ENCODE measurements around the gene PAPOLG. TPM values are rescaled to one million over a fixed set of nuclear protein-coding genes. Genes with fewer than 3 reads are reported as not detected.
"Not testable (repeated sequence)": the region's sequence is repeated elsewhere in the genome, so short reads cannot be mapped to it uniquely, and the experiment has no call there.

PAPOLG gene
- total RNA-seq, 1 donor: 21.6 TPM

DNA sequence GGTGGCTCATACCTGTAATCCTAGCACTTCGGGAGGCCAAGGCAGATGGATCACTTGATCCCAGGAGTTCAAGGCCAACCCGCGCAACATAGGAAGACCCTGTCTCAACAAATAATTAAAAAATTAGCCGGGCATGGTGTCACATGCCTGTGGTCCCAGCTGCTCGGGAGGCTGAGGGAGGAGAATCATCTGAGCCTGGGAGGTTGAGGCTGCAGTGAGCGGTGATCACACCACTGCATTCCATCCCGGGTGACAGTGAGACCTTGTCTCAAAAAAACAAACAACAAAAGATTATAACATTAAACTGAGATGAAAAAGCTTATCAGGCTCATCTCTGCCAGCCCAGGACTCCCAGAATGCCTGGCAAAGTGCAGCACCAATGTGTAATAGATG lies 50.5 kb downstream of the PAPOLG start:
- H3K27me3 ChIP-seq (ENCODE audit: insufficient read depth, low read length): no peaks in the 10 kb centered on the region
- no peak overlapping the region for H3K4me3 ChIP-seq (ENCODE audit: low read length)
- H3K9me3 ChIP-seq (ENCODE audit: low read depth, low read length): no peaks in the 10 kb centered on the region
- H3K4me1 ChIP-seq (ENCODE audit: insufficient read depth, low read length): peaks cover 19% of the 10 kb centered on the region

DNA sequence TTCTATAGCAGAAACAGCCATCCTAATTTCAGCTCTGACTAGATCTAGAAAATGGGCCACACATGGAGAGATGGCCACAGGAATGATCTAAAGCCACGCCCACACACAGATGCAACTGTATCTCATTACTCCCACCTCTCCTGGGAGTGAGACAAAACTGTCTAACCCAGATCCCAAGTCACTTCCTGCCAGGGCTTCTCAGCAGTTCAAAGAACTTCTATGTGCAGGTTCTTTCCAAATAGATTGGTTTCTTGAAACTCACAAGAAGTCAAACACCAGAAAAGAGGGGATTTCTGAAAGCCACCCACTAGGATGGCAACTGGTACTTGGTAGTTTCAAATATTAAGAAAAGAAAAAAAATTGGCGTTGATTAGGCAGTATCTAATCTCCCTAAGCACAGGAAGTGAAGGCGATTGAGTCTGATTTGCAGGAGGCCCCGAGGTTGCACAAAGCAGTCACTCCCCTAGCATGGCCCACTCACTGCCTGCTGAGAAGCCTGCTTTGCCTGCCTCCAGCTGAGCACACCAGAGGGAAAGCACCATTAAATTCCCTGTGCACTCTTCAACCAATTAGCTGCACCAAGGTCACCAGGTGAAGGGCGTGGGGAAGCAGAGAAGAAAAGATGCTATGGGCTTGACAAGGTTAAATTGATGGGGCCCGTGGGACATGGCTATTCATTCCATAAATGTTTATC lies 51.1 kb downstream of the PAPOLG start:
- Histone ChIP-seq H3K27me3 (ENCODE audit: insufficient read depth, low read length) (no peaks in the 10 kb centered on the region), H3K4me3 (ENCODE audit: low read length) (no peak overlapping the region), H3K4me1 (ENCODE audit: insufficient read depth, low read length) (peaks cover 19% of the 10 kb centered on the region), H3K9me3 (ENCODE audit: low read depth, low read length) (no peaks in the 10 kb centered on the region)

DNA sequence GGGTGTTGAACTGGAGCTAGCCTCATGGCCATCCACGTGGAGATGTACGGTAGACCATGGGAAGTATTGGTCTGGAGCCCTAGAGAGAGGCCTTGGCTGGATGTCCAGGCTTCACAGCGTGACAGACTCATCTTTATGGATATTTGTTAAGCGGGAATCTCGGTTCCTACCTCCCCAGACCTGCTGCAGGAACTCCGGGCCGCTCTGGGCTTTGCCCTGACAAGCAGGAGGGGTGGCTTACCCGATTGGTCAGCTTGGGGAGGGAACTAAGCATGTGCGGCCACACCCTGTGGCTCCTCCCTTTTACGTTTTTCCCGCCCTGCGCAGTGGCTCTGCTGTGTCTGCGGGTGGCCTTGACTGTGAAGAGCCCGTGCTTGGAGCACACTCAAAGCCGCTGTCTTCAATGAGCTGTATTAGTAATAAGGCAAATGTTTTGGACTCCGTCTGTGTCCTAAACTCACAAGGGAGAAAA lies 52.3 kb downstream of the PAPOLG start:
- Histone ChIP-seq H3K4me1 (ENCODE audit: insufficient read depth, low read length) (peaks cover 19% of the 10 kb centered on the region), H3K4me3 (ENCODE audit: low read length) (no peak overlapping the region), H3K9me3 (ENCODE audit: low read depth, low read length) (no peaks in the 10 kb centered on the region), H3K27me3 (ENCODE audit: insufficient read depth, low read length) (no peaks in the 10 kb centered on the region)

DNA sequence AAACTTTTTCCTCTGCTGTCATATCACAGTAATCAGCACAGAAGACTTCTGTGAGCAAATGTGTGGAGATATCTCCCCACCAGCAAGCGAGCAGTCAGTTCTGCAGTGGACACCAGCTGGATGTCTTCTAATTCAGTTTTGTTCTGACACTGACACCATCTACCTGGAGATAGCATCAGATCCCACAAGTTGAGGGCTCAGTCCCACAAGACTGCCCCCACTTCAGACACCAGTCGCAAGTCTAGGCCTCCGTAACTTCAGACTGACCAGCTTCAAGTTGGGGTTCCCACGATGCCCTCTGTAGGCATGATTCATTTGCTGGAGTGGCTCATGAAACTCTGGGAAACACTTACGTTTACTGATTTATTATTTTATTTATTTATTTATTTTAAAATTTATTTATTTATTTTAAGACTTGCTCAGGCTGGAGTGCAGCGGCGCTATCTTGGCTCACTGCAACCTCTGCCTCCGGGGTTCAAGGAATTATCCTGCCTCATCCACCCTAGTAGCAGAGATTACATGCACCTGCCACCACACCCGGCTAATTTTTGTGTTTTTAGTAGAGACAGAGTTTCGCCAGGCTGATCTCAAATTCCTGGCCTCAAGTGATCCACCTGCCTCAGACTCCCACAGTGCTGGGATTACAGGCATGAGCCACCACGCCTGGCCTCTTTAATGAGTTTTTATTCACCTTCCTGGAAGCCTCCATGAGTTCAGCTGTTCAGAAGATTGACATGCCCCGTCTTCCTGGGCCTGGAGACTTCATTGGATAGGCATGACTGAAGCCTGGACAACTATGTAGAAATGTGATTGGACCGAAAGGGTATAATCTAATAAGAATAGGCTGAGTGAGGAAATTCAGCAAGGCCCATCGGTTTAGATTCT lies 55.7 kb downstream of the PAPOLG start:
- H3K4me3 ChIP-seq (ENCODE audit: low read length): no peak overlapping the region
- no peaks in the 10 kb centered on the region for H3K27me3 ChIP-seq (ENCODE audit: insufficient read depth, low read length)
- H3K9me3 ChIP-seq (ENCODE audit: low read depth, low read length): no peaks in the 10 kb centered on the region
- peaks cover 12% of the 10 kb centered on the region for H3K4me1 ChIP-seq (ENCODE audit: insufficient read depth, low read length)

DNA sequence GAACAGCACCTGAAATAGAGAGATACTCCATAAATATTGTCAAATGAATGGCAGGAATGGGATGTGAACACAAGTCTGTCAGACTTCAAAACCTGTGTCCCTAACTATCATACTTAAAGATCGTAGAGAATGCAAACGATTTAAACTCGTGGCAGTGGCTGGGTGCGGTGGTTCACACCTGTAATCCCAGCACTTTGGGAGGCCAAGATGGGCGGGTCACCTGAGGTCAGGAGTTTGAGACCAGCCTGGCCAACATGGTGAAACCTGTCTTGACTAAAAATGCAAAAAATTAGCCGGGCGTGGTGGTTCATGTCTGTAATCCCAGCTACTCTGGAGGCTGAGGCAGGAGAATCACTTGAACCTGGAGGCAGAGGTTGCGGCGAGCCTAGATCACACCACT lies 61.1 kb downstream of the PAPOLG start:
- H3K27me3 ChIP-seq (ENCODE audit: insufficient read depth, low read length); H3K4me3 ChIP-seq (ENCODE audit: low read length); H3K9me3 ChIP-seq (ENCODE audit: low read depth, low read length): not testable (repeated sequence)
- H3K4me1 ChIP-seq (ENCODE audit: insufficient read depth, low read length): peaks cover 28% of the 10 kb centered on the region

DNA sequence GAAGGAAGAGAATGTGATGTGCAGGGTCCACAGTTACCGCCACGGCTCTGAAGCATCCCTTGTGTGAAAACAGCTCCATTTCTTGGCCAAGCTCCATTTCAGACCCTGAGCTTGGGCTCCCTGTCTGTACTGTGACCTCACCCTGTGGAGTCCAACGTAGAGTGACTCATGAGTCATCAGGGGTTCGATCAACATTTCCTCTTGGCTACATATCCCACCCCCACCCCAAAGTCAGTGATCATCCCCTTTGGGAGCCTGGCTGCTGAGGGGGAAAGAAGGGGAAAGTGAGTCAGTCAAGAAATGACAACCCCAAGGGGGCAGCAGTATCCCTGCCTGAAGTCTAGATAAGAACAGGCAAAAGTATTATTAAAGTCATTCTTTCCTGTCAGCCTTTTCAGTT lies 62.2 kb downstream of the PAPOLG start:
- H3K4me1 ChIP-seq (ENCODE audit: insufficient read depth, low read length): peaks cover 28% of the 10 kb centered on the region
- H3K4me3 ChIP-seq (ENCODE audit: low read length): no peak overlapping the region
- no peaks in the 10 kb centered on the region for H3K27me3 ChIP-seq (ENCODE audit: insufficient read depth, low read length)
- no peaks in the 10 kb centered on the region for H3K9me3 ChIP-seq (ENCODE audit: low read depth, low read length)

DNA sequence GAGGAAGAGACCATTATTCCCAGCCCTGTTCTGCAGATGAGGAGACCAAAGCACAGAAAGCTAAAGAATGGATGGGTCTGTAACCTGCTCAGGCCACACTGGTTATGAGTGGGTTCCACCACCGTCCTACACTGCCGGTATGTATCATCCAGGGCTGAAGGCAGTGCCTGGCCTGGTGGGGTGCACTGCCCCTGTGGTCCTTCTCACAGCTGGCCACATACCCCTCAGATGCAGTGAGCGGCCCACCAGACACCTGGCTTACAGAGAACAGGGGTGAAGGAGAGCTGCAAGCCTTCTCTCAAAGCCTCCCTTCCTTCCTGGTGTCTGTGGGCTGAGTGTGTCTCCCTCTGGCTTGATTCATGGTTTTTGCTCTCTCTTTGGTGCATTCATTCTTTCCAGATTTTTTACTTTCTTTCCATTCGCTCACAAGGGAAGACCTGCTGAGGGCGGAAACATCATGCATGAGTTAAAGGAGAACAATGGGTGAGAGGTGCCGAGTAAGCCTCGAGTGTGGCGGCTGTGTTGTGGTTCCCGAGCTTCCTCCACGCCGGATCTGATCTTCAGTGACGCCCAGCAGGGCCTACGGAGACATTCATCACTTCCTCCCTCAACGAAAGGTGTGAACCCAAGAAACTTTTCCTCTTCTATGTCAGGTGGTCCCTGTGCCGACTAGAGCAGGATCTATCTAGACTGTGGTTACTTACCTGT lies 63.2 kb downstream of the PAPOLG start:
- Histone ChIP-seq H3K4me1 (ENCODE audit: insufficient read depth, low read length) (peaks cover 28% of the 10 kb centered on the region), H3K9me3 (ENCODE audit: low read depth, low read length) (no peaks in the 10 kb centered on the region), H3K4me3 (ENCODE audit: low read length) (no peak overlapping the region), H3K27me3 (ENCODE audit: insufficient read depth, low read length) (no peaks in the 10 kb centered on the region)

DNA sequence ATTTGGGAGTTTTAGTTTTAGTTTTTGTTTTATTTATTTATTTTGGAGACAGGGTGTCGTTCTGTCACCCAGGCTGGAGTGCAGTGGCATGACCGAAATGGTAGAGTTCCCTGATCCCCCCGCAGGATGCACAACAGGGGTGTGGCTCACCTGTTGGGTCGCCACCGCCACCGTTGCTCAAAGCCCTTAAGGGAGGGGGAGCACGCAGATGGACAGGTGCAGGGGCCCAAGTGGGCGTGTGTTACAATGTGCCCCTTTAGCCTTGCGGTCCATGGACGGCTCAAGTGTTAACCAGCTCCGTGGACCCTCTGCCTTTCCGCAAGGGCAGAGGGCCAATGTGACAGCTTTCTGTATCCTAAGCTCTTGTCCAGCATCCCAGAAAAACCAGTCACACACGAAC lies 63.9 kb downstream of the PAPOLG start:
- no peak overlapping the region for H3K4me3 ChIP-seq (ENCODE audit: low read length)
- peaks cover 28% of the 10 kb centered on the region for H3K4me1 ChIP-seq (ENCODE audit: insufficient read depth, low read length)
- H3K27me3 ChIP-seq (ENCODE audit: insufficient read depth, low read length): no peaks in the 10 kb centered on the region
- H3K9me3 ChIP-seq (ENCODE audit: low read depth, low read length): no peaks in the 10 kb centered on the region

DNA sequence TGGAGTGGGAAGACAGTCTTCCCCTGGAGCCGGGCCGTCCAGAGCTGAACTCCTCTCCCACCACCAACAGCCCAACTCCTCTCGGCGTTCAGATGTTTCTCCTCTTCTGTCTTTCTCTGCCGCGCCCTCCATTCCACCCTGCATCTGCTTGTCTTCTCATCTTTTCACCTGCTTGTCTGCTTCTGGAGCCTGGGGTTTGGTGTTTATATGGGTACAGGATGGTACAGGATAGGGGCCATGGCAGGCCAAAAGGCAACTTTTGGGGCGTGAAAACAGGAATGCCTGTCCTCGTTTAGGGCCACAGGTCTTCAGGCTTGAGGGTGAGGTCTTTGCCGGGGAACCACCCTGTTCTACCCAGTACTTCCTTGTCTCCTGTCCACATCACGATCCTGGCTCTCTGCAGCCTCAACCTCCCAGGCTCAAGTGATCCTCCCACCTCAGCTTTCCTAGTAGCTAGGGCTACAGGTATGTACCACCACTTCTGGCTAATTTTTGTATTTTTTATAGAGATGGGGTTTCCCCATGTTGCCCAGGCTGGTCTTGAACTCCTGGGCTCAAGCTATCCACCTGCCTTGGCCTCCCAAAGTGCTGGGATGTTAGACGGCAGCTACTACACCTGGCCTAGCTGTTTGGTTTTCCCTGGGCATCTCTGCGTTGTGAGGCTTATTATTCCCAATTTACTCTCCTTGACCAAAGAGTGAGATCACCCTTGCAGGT lies 64.5 kb downstream of the PAPOLG start:
- no peaks in the 10 kb centered on the region for H3K9me3 ChIP-seq (ENCODE audit: low read depth, low read length)
- peaks cover 28% of the 10 kb centered on the region for H3K4me1 ChIP-seq (ENCODE audit: insufficient read depth, low read length)
- no peaks in the 10 kb centered on the region for H3K27me3 ChIP-seq (ENCODE audit: insufficient read depth, low read length)
- no peak overlapping the region for H3K4me3 ChIP-seq (ENCODE audit: low read length)

DNA sequence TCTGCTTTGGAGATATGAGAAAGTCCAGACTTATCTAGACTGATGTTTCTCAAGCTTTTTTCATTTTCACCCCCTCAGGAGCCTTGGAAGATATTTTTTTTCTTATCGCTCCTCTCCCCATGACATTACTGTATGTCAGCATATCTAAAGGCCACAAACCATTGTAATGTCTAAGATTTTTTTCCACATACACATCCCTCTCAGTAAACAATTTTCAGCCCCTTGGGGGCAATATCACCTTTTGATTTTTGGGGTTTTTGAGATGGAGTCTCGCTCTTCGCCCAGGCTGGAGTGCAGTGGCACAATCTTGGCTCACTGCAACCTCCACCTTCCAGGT lies 65.0 kb downstream of the PAPOLG start:
- Histone ChIP-seq H3K4me1 (ENCODE audit: insufficient read depth, low read length) (peaks cover 28% of the 10 kb centered on the region), H3K4me3 (ENCODE audit: low read length) (no peak overlapping the region), H3K27me3 (ENCODE audit: insufficient read depth, low read length) (no peaks in the 10 kb centered on the region), H3K9me3 (ENCODE audit: low read depth, low read length) (no peaks in the 10 kb centered on the region)

DNA sequence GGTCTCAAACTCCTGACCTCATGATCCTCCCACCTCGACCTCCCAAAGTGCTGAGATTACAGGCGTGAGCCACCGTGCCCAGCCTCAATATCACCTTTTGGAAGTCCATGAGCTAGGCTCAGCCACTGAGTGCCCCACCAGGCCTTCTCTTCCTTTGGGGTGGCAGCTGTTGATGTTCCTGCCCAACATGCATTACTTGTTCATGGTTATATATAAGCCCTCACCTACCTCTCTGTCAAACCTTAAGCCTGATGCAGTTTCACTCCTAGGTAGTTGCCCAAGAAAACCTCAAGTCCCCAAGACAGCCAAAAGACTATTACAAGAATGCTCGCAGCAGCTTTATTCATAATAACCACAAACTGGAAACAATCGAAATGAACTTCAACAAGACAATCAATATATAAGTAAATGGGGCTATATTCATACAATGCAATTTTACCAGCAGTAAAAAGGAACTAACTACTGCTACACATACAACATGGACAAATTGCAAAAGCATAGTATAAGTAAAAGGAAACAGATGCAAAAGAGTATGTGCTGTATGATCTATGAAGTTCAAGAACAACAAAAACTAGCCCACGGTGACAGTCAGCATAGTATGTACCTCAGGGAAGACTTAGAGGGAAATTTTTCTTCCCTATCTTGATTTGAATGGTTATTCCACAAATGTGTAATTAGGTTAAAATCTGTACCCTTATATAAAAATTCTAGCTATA lies 65.7 kb downstream of the PAPOLG start:
- Histone ChIP-seq H3K9me3 (ENCODE audit: low read depth, low read length) (no peaks in the 10 kb centered on the region), H3K4me1 (ENCODE audit: insufficient read depth, low read length) (peaks cover 28% of the 10 kb centered on the region), H3K4me3 (ENCODE audit: low read length) (no peak overlapping the region), H3K27me3 (ENCODE audit: insufficient read depth, low read length) (no peaks in the 10 kb centered on the region)

DNA sequence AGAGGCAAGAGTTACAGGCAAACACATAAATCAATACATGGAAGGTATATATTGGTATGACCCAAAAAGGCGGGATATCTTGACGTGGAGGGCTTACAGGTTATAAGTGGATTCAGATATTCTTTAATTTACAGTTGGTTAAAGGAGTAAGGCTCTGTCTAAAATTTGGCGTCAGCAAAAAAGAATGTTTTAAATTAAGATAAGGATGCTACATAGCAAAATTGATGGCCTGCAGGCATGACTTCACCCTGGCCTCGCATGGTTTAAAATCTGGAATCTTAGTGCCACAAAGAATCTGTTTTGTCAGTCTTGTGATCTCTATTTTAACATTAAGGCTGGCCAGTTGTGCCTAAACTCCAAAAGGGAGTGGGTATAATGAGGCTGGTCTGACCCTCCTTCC lies 66.9 kb downstream of the PAPOLG start:
- no peaks in the 10 kb centered on the region for H3K9me3 ChIP-seq (ENCODE audit: low read depth, low read length)
- peaks cover 24% of the 10 kb centered on the region for H3K4me1 ChIP-seq (ENCODE audit: insufficient read depth, low read length)
- no peaks in the 10 kb centered on the region for H3K27me3 ChIP-seq (ENCODE audit: insufficient read depth, low read length)
- no peak overlapping the region for H3K4me3 ChIP-seq (ENCODE audit: low read length)

DNA sequence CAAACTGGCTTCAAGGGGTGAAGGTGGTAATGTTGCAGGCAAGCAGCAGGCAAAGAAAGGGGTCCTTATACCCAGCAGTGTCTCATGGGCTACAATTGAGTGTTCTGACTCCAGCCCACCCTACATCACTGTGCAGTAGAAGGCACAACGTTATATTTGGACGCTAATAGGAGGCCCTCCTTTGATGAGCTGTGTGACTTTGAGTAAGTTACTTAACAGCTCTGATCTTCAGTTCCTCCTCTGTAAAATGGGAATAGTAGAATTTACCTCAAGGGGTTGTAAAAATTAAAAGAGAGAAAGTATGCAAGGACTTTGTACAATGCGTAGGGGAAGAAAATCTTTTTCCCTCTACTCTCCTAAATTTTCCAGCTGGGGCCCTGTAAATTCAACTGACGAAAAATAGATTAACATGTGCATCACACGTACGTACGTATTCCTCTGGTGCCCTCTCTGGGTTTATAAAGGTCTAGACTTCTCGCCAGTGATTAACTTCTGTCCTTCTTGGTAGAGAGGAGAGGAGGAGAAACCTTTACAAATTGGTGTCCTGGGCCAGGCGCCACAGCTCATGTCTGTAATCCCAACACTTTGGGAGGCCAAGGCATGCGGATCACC lies 67.7 kb downstream of the PAPOLG start:
- H3K27me3 ChIP-seq (ENCODE audit: insufficient read depth, low read length): no peaks in the 10 kb centered on the region
- H3K4me3 ChIP-seq (ENCODE audit: low read length): no peak overlapping the region
- H3K9me3 ChIP-seq (ENCODE audit: low read depth, low read length): no peaks in the 10 kb centered on the region
- H3K4me1 ChIP-seq (ENCODE audit: insufficient read depth, low read length): peaks cover 16% of the 10 kb centered on the region

DNA sequence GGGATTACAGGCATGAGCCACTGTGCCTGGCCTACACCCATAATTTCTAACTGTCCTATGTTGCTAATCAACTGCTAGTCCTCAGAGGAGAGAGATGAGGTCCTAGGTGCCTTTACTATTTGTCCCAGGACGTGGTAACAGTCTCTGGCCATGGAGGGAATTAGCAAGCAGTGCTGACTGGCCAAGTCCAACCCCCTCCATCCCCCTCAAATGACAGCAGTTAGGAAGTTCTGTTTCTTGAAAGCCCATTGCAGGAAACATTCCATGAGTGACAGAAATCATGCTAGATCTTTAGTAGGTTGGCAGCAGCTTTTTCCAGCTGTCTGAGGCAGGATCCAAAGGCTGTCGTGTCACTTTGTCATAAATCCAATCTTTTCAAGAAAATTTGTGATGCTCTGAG lies 69.6 kb downstream of the PAPOLG start:
- no peaks in the 10 kb centered on the region for H3K27me3 ChIP-seq (ENCODE audit: insufficient read depth, low read length)
- H3K4me3 ChIP-seq (ENCODE audit: low read length): no peak overlapping the region
- H3K9me3 ChIP-seq (ENCODE audit: low read depth, low read length): no peaks in the 10 kb centered on the region
- no peaks in the 10 kb centered on the region for H3K4me1 ChIP-seq (ENCODE audit: insufficient read depth, low read length)

Data from mononuclear cell (primary cell).